Hepatic stellate cell (primary cell): Measurements from ENCODE around the gene HOXC4.
"Not testable (repeated sequence)": the region's sequence is repeated elsewhere in the genome, so short reads cannot be mapped to it uniquely, and the experiment has no call there.

Source experiments
- DNase-seq: peaks from one replicate; pipeline ENCODE4 v3.0.0; 2011; ENCODE audit warnings: low spot score

HOXC4 gene

GRCh38 chr12:54041097-54041690 is 12.4 kb upstream of the HOXC4 start:
- no peak for DNase-seq

- DNase-seq: not testable (repeated sequence)
Measured at GRCh38 chr12:54042033-54042432, 11.6 kb upstream of the HOXC4 start.

- DNase-seq: no peak
Measured at GRCh38 chr12:54042970-54043853, 10.4 kb upstream of the HOXC4 start.

GRCh38 chr12:54044425-54045103 is 9.1 kb upstream of the HOXC4 start:
- no peak for DNase-seq

- DNase-seq: no peak
Measured at GRCh38 chr12:54045401-54045800, 8.2 kb upstream of the HOXC4 start.

- DNase-seq: no peak
Measured at GRCh38 chr12:54045868-54046521, 7.6 kb upstream of the HOXC4 start.

- no peak for DNase-seq
Measured at GRCh38 chr12:54046809-54047159, 6.9 kb upstream of the HOXC4 start.

GRCh38 chr12:54047160-54047963 is 6.3 kb upstream of the HOXC4 start:
- no peak for DNase-seq

GRCh38 chr12:54047964-54048303 is 5.7 kb upstream of the HOXC4 start:
- DNase-seq: no peak

- DNase-seq: no peak
Measured at GRCh38 chr12:54048406-54049093, 5.1 kb upstream of the HOXC4 start.

GRCh38 chr12:54049108-54049507 is 4.5 kb upstream of the HOXC4 start:
- no peak for DNase-seq

GRCh38 chr12:54050482-54050810 is 3.2 kb upstream of the HOXC4 start:
- no peak for DNase-seq

- DNase-seq: no peak
Measured at GRCh38 chr12:54051026-54051842, 2.4 kb upstream of the HOXC4 start.

GRCh38 chr12:54051874-54052437 is 1.7 kb upstream of the HOXC4 start:
- no peak for DNase-seq

- DNase-seq: no peak
Measured at GRCh38 chr12:54052438-54053002, 1.1 kb upstream of the HOXC4 start.

- DNase-seq: no peak
Measured at GRCh38 chr12:54053003-54053750, 458 bp upstream of the HOXC4 start.

- DNase-seq: no peak
Measured at GRCh38 chr12:54054742-54055194, 1.1 kb downstream of the HOXC4 start.

GRCh38 chr12:54055552-54055951 is 1.9 kb downstream of the HOXC4 start:
- no peak for DNase-seq

GRCh38 chr12:54056110-54056509 is 2.5 kb downstream of the HOXC4 start:
- no peak for DNase-seq
